Stimulated activated CD4-positive, alpha-beta T cell treated with anti-CD3 and anti-CD28 coated beads, Interleukin-1b, Interleukin-23, amount 100 ng/mL, for 4 hours (primary cell): ENCODE data around the gene ENDOV.
"Not testable (repeated sequence)": the region's sequence is repeated elsewhere in the genome, so short reads cannot be mapped to it uniquely, and the experiment has no call there.

ENCODE experiments used
- DNase-seq, 2 donors: peaks; one replicate each; pipeline ENCODE4 v3.0.0-alpha.2; 2020; ENCODE audit warnings: low read depth in 2 of 2

Gene ENDOV

GRCh38 chr17:80388601-80389000 lies 26.4 kb upstream of the ENDOV start:
- DNase-seq = no peak

DNA sequence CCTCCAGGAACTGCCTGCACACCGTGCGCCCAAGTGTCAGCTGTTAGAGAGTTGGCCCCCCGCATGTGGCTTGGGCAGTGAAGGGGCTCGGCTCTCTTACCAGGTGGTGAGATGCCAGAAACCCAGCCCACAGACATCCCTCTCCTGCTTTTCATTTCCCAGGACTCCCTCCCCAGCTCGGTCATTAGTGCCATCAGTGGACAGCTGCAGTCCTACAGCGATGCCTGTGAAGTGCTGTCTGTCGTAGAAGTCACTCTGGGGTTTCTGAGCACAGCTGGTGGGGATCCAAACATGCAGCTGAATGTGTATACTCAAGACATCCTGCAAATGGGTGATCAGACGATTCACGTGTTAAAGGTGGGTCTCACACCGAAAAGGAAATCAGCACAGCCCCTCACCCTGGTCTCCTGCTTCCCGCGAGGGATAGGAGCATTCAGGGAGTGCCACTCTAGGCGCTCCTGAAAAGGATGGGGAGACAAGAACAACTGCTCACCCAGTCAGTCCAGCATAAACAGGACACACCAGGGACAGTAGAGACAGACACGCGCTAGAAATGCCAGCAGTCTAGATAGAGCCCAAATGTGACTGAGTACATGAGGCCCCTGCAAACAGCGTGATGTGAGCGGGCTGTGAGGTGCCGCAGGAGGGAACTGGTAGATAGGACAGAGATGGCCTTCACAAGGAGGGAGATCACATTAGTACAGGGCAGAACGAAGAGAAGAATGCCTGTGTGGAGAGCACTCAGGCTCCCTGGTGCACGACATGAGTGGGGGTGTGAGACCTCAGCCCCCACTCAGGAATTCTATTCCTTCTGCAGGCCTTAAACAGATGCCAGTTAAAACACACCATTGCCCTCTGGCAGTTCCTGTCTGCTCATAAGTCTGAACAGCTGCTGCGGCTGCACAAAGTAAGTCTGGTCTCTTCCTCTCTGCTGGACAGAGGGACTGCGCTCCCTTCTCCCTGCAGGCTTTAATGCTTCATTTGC lies 25.7 kb upstream of the ENDOV start:
- no peak for DNase-seq

DNA sequence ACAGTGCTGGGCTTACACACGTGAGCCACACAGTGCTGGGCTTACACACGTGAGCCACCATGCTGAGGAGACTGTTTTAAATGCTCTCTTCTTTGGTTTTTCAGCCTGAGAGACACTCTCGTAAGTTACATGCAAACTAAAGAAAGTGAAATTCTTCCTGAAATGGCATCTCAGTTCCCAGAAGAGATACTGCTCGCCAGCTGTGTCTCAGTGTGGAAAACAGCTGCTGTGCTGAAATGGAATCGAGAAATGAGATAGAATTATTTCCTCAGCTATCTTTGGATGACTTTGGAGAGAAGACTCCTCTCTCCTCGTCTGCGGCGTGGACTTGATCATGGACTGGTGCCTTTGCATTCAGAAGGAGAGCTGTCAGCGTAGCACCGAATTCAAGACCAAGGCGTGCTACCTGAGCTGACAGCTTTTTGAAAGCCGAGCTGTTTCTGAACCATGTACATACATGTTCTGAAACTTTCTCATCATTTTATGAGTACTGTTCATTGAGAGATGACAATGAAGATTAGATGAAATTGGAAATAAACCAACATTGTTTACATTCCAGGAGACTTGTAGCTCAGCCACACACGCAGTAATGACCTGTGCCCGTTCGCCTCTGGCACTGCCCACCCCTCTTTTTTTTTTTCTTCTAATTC lies 21.6 kb upstream of the ENDOV start:
- no peak for DNase-seq

DNA sequence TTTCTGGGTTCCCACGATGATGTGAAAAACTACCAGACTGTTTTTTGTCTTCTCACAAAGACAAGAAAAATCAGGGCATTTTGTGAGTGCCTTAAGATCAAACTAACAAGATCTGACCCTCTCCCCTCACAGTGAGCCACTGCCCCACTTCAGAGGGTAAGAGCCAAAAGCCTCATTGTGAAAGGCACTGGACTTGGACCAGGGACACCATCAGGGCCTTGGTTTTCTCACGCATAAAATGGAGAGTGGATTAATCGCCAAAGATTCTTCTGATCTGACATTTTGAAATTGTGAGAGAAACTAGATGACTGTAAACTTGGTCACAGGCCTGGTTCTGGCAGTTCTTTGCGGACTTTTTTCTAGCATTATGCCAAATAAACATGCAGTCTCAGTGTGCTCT lies 21.0 kb upstream of the ENDOV start:
- no peak for DNase-seq

- no peak for DNase-seq
These were observed 20.2 kb upstream of the ENDOV start for GRCh38 chr17:80394629-80395216.

DNA sequence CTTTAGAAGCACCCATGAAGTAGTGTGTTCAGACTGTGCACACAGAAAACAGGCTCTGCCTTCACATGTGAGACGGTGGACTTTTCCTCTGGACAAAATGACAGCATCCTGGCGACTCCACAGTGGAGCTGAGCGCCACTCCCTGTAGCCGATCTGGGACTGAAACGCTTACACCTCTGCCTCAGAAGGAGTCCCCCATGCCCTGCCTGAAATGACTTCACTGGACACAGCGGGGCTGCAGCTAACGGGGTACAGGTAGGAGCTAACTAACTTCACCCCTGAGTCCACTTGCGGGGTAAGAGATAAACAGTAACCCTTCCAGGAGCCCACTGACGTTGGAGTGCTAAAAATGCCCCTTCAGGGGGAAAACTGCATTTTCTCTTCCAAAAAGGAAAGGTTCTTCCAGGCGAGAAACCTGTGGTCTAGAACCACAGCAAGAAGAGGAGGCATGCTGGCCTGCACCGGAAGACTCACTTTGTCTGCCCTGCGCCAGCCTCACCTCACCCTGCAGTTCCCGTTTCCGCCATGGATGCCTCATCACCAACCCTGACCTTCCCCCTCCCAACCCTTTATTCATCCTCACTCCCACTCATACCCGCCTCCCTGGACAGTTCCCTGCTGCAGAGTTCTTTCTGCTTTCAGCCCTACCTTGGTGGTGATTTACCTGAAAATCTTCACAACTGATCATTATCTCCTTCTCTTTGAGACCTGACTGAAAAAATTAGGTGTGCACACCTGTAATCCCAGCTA lies 19.4 kb upstream of the ENDOV start:
- no peak for DNase-seq

GRCh38 chr17:80396157-80397033 lies 18.6 kb upstream of the ENDOV start:
- DNase-seq = no peak

DNA sequence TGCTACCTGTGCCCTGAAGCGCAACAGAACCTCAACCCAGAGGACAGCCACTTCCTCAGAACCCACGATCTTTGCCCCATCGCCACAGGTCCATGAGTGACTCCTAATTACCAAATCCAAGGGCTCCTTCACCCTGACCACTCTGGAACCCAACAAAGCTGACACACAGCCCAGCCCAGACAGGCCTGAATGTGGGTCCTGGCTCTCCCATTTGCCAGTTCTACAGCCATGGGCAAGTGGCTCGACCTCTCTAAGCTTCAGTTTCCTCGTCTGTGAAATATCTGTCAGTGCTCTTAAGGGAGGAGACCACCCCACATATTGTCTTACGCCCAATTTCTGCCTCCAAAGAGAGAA lies 18.0 kb upstream of the ENDOV start:
- no peak for DNase-seq

DNA sequence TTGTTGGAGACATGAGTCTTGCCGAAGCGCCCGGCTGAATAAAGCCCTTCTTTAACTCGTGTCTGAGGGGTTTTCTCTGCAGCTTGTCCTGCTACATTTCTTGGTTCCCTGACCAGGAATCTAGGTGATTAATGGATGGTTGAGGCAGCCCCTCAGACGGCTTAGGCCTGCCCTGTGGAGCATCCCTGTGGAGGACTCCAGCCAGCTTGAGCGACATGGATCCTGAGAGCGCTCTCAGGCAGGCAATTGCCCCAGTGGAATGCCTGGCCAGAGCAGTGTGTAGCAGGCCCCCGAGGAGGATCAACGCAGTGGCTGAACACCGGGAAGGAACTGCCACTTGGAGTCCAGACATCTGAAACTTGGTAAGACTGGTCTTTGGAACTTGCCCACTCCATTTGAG lies 17.3 kb upstream of the ENDOV start:
- DNase-seq = no peak

GRCh38 chr17:80401086-80401485 lies 13.9 kb upstream of the ENDOV start:
- not testable (repeated sequence) for DNase-seq

DNA sequence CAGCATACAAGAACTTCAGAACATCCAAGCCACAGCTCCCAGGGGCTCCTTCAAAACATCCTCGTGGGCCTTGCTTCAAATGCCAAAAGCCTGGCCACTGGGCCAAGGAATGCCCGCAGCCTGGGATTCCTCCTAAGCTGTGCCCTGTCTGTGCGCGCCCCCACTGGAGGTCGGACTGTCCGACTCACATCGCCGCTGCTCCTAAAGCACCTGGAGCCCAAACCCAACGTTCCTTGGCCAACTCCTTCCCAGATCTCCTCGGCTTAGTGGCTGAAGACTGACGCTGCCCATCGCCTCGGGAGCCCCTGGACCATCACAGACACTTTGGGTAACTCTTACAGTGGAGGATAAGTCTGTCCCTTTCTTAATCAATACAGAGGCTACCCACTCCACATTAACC lies 12.9 kb upstream of the ENDOV start:
- not testable (repeated sequence) for DNase-seq

GRCh38 chr17:80402959-80403358 lies 12.0 kb upstream of the ENDOV start:
- no peak for DNase-seq

DNA sequence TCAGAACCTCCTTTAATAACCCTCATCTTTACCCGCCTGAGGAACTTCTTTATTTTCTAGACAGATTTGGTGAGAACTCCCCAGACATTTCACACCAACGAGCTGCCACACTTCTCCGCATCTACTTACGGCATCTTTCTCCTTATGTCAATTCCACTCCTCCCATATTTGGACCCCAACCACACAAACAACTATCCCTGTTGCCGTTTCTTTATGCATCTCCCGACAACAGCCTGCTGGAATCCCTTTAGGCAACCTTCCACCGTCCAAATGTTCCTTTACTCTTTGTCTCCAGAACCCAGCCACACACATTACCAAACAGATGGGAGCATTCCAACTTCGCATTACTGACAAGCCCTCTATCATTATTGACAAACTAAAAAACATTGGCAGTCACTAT lies 8.8 kb upstream of the ENDOV start:
- DNase-seq = no peak

- DNase-seq = not testable (repeated sequence)
These were observed 7.0 kb upstream of the ENDOV start for GRCh38 chr17:80407917-80408316.

DNA sequence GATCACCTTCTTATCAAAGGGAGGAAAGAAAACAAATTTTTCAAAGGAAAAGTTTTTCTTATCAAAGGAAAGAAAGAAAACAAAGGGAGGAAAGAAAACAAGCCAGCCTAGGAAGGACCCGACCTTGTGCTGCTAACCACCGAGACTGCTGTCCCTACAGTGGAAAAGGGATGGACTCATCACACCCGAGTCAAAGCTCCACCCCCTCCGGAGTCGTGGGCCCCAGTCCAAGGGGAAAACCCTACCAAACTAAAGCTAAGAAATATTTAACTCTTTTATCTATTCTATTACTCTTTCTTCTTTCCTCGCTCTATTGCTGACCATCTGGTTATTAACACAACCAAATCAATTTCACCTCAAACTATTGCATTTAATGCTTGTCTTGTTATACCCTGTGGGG lies 6.1 kb upstream of the ENDOV start:
- DNase-seq = no peak

DNA sequence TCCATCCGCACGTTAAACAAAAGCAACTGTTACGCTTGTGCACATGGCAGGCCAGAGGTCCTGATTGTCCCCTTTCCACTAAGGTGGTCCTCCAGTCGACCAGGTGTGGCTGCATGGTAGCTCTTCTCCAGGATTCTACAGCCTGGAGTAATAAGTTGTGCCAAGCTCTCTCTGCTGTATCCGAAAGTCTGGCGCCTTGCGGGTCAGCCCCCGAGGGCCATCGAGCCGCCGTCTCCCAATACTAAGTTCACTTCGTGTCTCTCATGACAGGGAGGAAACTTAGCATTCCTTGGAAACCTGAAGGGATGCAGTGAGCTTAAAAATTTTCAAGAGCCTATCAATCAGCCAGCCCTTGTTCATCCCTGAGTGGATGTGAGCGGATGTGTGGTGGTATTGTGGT lies 5.3 kb upstream of the ENDOV start:
- no peak for DNase-seq

- DNase-seq = not testable (repeated sequence)
These were observed 4.4 kb upstream of the ENDOV start for GRCh38 chr17:80410441-80411087.

DNA sequence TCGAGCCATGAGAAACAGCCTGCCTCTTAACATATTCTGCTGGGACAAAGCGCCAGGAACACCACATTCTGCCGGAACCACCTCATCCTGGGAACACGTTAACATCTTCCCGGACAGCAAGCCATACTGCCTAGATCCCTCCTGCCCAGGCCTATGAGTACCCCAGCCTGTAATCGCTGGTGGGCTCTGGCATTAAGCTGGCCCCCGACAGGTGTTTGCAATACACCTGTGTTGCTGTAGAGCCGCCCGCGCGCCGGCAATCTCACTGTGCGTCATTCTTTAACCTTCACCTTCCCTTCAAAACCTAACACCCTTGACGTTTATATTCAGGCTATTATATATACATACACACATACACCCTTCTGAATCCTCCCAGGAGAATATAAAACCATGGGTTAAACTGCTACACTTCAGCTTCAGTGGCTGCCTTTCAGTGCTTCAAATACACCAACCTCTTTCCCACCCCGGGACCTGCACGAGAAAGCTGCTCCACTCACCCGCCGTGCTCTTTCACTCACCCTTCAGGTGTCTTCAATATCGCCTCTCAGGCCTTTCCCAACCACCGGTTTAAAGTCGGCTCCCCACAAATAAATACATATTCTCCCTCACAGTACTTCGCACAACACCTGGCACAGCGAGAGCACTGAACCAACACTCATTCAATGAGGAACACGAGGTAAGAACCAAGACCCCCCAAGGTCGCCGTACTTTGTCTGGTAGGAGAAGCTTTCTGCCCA lies 1.0 kb upstream of the ENDOV start:
- DNase-seq = no peak

DNA sequence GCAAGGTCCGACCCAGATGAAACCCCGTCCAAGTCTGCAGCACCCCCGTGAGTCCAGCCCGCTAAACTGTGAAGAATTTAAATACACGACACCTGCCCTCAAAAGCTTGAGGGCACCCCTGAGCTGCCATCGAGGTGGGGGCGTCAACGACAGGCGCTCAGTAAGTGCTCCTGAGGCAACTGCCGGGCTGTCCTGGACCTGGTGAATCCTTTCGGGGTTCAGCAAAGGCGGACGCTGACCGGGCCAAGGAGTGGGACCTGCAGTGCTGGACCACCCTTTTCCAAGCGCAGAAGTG lies 512 bp upstream of the ENDOV start:
- no peak for DNase-seq

DNA sequence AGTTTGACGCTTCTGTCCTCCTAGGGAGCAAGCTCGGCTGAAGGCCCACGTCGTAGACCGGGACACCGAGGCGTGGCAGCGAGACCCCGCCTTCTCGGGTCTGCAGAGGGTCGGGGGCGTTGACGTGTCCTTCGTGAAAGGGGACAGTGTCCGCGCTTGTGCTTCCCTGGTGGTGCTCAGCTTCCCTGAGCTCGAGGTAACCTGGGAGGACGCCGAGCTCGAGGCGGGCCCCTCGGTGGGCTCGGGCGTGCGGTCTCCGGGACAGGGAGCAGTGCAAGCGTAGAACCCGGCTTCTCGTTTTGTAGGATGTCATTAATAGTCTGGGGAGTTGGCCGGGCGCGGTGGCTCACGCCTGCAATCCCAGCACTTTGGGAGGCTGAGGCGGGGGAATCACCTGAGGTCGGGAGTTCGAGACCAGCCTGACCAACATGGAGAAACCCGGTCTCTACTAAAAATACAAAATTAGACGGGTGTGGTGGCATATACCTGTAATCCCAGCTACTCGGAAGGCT lies 715 bp downstream of the ENDOV start:
- DNase-seq = no peak
